ENCODE results near the gene SIGLEC11. TPM values are rescaled to one million over a fixed set of nuclear protein-coding genes. Genes with fewer than 3 reads are reported as not detected.

The SIGLEC11 gene
- polyA plus RNA-seq, 2 of the 4 experiments (the other 2 are of a cell fraction): not detected

DNA sequence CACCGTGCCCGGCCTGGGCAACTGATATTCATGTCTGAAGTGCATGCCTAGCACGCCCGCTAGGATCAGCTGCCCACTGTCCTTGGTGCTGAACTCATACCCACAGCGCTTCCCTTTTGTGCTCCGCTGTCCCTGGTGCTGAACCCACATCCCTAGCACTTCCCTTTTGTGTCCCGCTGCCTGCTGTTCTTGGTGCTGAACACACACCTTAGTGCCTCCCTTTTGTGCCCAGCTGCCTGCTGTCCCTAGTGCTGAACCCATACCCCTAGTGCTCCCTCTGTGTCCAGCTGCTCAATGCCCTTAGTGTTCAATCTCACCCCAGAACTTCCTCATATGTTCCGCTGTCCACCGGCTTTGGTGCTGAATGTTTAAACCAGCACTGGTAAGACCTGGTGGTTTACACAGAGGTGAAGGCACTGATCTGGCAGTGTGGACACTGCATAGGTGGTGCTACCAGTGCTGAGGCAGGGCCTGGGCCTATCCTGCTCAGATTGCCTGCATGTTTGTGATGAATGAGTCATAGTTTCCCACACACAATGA lies 26.3 kb upstream of the SIGLEC11 start (continued):
- TF ChIP-seq CBX8 (IDR thresholded peaks at IDR 0.05) (no peak), MAFK (IDR thresholded peaks at IDR 0.05; ENCODE audit: partially characterized antibody) (no peak), HOXB13 (CRISPR knock-in tag; IDR thresholded peaks at IDR 0.05; ENCODE audit: low read depth) (peak; percentile 100), RARB (CRISPR knock-in tag; IDR thresholded peaks at IDR 0.05) (peak; percentile 91), FOXS1 (CRISPR knock-in tag; IDR thresholded peaks at IDR 0.05) (peak; percentile 100), ZNF302 (CRISPR knock-in tag; IDR thresholded peaks at IDR 0.05) (peak; percentile 99), HEYL (CRISPR knock-in tag; IDR thresholded peaks at IDR 0.05) (peak; percentile 99)
- TF ChIP-seq, protein P1, sequence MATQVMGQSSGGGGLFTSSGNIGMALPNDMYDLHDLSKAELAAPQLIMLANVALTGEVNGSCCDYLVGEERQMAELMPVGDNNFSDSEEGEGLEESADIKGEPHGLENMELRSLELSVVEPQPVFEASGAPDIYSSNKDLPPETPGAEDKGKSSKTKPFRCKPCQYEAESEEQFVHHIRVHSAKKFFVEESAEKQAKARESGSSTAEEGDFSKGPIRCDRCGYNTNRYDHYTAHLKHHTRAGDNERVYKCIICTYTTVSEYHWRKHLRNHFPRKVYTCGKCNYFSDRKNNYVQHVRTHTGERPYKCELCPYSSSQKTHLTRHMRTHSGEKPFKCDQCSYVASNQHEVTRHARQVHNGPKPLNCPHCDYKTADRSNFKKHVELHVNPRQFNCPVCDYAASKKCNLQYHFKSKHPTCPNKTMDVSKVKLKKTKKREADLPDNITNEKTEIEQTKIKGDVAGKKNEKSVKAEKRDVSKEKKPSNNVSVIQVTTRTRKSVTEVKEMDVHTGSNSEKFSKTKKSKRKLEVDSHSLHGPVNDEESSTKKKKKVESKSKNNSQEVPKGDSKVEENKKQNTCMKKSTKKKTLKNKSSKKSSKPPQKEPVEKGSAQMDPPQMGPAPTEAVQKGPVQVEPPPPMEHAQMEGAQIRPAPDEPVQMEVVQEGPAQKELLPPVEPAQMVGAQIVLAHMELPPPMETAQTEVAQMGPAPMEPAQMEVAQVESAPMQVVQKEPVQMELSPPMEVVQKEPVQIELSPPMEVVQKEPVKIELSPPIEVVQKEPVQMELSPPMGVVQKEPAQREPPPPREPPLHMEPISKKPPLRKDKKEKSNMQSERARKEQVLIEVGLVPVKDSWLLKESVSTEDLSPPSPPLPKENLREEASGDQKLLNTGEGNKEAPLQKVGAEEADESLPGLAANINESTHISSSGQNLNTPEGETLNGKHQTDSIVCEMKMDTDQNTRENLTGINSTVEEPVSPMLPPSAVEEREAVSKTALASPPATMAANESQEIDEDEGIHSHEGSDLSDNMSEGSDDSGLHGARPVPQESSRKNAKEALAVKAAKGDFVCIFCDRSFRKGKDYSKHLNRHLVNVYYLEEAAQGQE (IDR thresholded peaks at IDR 0.05): peak; percentile 99
- TF ChIP-seq, protein P2, sequence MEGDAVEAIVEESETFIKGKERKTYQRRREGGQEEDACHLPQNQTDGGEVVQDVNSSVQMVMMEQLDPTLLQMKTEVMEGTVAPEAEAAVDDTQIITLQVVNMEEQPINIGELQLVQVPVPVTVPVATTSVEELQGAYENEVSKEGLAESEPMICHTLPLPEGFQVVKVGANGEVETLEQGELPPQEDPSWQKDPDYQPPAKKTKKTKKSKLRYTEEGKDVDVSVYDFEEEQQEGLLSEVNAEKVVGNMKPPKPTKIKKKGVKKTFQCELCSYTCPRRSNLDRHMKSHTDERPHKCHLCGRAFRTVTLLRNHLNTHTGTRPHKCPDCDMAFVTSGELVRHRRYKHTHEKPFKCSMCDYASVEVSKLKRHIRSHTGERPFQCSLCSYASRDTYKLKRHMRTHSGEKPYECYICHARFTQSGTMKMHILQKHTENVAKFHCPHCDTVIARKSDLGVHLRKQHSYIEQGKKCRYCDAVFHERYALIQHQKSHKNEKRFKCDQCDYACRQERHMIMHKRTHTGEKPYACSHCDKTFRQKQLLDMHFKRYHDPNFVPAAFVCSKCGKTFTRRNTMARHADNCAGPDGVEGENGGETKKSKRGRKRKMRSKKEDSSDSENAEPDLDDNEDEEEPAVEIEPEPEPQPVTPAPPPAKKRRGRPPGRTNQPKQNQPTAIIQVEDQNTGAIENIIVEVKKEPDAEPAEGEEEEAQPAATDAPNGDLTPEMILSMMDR (IDR thresholded peaks at IDR 0.05): no peak

DNA sequence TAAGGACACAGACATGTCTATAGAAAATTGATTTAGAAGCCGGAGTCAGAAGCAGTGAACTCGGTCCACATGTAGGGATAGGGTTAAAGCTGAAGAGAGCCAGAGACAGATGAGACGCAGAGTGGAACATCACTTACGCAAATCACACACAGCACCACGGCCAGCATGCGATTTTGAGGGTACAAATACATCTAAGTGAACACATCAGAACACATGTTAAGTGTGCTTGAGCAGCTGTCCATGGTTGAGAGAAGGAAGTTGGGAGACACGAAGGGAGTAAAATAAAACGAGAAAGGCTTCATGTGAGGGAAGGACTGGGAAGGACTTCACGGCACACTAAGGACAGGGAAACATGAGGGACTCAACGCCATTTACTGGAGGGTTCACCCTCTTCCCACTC lies 25.4 kb upstream of the SIGLEC11 start:
- no peaks in the 10 kb centered on the region for H3K4me1 ChIP-seq
- DNase-seq (ENCODE audit: low read depth in 1 of 2, low spot score in 1 of 2) (no peak), ATAC-seq (no peak), FAIRE-seq (no peak)
- POLR2A ChIA-PET: no interaction called here
- no peak overlapping the region for H3K4me3 ChIP-seq
- H3K27ac ChIP-seq: no peak overlapping the region
- no peak for TF ChIP-seq HOXB13 (CRISPR knock-in tag; IDR thresholded peaks at IDR 0.05; ENCODE audit: low read depth)
- no peak for TF ChIP-seq CHD2 (IDR thresholded peaks at IDR 0.05; ENCODE audit: low read length, partially characterized antibody)
- no peak for TF ChIP-seq SMC3 (IDR thresholded peaks at IDR 0.05)
- TF ChIP-seq, protein P3, sequence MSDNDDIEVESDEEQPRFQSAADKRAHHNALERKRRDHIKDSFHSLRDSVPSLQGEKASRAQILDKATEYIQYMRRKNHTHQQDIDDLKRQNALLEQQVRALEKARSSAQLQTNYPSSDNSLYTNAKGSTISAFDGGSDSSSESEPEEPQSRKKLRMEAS (IDR thresholded peaks at IDR 0.05): no peak
- TF ChIP-seq HEYL (CRISPR knock-in tag; IDR thresholded peaks at IDR 0.05): no peak
- no peak for TF ChIP-seq TFCP2L1 (CRISPR knock-in tag; IDR thresholded peaks at IDR 0.05)
- no peak for TF ChIP-seq MAZ (IDR thresholded peaks at IDR 0.05; ENCODE audit: borderline replicate concordance, low read depth, low read length)
- TF ChIP-seq SREBF2 (IDR thresholded peaks at IDR 0.05): no peak
- TF ChIP-seq FOXS1 (CRISPR knock-in tag; IDR thresholded peaks at IDR 0.05): no peak
- no peak for TF ChIP-seq CBX8 (IDR thresholded peaks at IDR 0.05)
- no peak for TF ChIP-seq RNF2 (IDR thresholded peaks at IDR 0.05; ENCODE audit: borderline replicate concordance, low read depth)
- TF ChIP-seq EHF (CRISPR knock-in tag; IDR thresholded peaks at IDR 0.05): no peak
- TF ChIP-seq, protein P1 (IDR thresholded peaks at IDR 0.05): no peak
- TF ChIP-seq POLR2A (IDR thresholded peaks at IDR 0.05; ENCODE audit: low read length): no peak
- no peak for TF ChIP-seq TP53 (CRISPR knock-in tag; IDR thresholded peaks at IDR 0.05)
- no peak for TF ChIP-seq EHMT2 (IDR thresholded peaks at IDR 0.05; ENCODE audit: low read depth)
- no peaks in the 10 kb centered on the region for H3K9me3 ChIP-seq
- CTCF ChIA-PET: interaction anchor here (0.9 to 8.4 kb wide), 6 partner anchors 9 to 149 kb away, joined by 3 to 78 read pairs (median 6); no protein-coding TSS in a partner anchor
- WGBS (ENCODE audit: missing lambda C conversion rate): 90% methylated on average over 10 of the region's 10 CpGs
- no peak overlapping the region for H3K4me2 ChIP-seq

Data from A549 (cell line).